ENCODE data around the gene RNASE13.

The RNASE13 gene

DNA sequence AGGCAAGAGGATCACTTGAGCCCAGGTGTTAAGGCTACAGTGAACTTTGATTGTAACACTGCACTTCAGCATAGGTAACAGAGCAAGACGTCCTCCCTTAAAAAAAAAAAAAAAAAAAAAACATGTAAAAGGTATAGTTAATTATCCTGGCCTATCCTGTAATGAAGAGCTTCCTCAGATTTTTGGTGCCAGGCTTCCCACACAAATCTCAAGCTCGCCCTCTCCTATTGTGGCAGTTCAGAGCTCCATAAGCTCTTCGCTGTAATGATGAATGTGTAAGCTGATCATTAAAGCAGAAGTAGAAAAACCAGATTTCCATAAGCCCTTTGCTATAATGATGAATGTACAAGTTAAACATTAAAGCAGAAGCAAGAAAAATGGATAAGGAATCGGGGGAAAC lies 37.5 kb downstream of the RNASE13 start:
- no peak for ATAC-seq
- TF ChIP-seq TCF4 (CRISPR knock-in tag; IDR thresholded peaks at IDR 0.05; ENCODE audit: borderline replicate concordance) (no peak), OSR1 (CRISPR knock-in tag; IDR thresholded peaks at IDR 0.05) (no peak), RARB (CRISPR knock-in tag; IDR thresholded peaks at IDR 0.05) (no peak), ZC3H10 (CRISPR knock-in tag; IDR thresholded peaks at IDR 0.05) (no peak), CSRNP3 (CRISPR knock-in tag; IDR thresholded peaks at IDR 0.05) (no peak), TSHZ2 (CRISPR knock-in tag; IDR thresholded peaks at IDR 0.05) (no peak), SNAI2 (CRISPR knock-in tag; IDR thresholded peaks at IDR 0.05) (no peak), ZNF8 (CRISPR knock-in tag; IDR thresholded peaks at IDR 0.05) (no peak), PPARA (CRISPR knock-in tag; IDR thresholded peaks at IDR 0.05; ENCODE audit: borderline replicate concordance) (no peak), ZNF70 (CRISPR knock-in tag; IDR thresholded peaks at IDR 0.05) (no peak)

- no peak for ATAC-seq
- TF ChIP-seq ZNF565 (CRISPR knock-in tag; conservative IDR thresholded peaks at IDR 0.05; ENCODE audit: low read depth) (no peak), BACH2 (CRISPR knock-in tag; IDR thresholded peaks at IDR 0.05; ENCODE audit: borderline replicate concordance) (no peak), OSR1 (CRISPR knock-in tag; IDR thresholded peaks at IDR 0.05) (no peak), ISL1 (CRISPR knock-in tag; IDR thresholded peaks at IDR 0.05) (no peak), ZNF8 (CRISPR knock-in tag; IDR thresholded peaks at IDR 0.05) (no peak), CSRNP3 (CRISPR knock-in tag; IDR thresholded peaks at IDR 0.05) (no peak), SNAI2 (CRISPR knock-in tag; IDR thresholded peaks at IDR 0.05) (no peak), ZNF70 (CRISPR knock-in tag; IDR thresholded peaks at IDR 0.05) (no peak), CREB5 (CRISPR knock-in tag; IDR thresholded peaks at IDR 0.05; ENCODE audit: low read depth) (no peak), RARB (CRISPR knock-in tag; IDR thresholded peaks at IDR 0.05) (no peak), PPARA (CRISPR knock-in tag; IDR thresholded peaks at IDR 0.05; ENCODE audit: borderline replicate concordance) (no peak), ESRRG (CRISPR knock-in tag; IDR thresholded peaks at IDR 0.05) (no peak), ZC3H10 (CRISPR knock-in tag; IDR thresholded peaks at IDR 0.05) (no peak), TSHZ2 (CRISPR knock-in tag; IDR thresholded peaks at IDR 0.05) (no peak), TCF4 (CRISPR knock-in tag; IDR thresholded peaks at IDR 0.05; ENCODE audit: borderline replicate concordance) (no peak)
- TF ChIP-seq, protein P1, sequence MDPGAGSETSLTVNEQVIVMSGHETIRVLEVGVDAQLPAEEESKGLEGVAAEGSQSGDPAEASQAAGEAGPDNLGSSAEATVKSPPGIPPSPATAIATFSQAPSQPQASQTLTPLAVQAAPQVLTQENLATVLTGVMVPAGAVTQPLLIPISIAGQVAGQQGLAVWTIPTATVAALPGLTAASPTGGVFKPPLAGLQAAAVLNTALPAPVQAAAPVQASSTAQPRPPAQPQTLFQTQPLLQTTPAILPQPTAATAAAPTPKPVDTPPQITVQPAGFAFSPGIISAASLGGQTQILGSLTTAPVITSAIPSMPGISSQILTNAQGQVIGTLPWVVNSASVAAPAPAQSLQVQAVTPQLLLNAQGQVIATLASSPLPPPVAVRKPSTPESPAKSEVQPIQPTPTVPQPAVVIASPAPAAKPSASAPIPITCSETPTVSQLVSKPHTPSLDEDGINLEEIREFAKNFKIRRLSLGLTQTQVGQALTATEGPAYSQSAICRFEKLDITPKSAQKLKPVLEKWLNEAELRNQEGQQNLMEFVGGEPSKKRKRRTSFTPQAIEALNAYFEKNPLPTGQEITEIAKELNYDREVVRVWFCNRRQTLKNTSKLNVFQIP (CRISPR knock-in tag; IDR thresholded peaks at IDR 0.05; ENCODE audit: borderline replicate concordance, low read depth): no peak
These were observed 38.1 kb downstream of the RNASE13 start for GRCh38 chr14:20996521-20996920.

Data from SK-N-SH treated with all-trans-retinoic acid at 6 μM for 48 hours (cell line).